GM12878 (cell line): ENCODE measurements around the gene CCL16. TPM values are rescaled to one million over a fixed set of nuclear protein-coding genes. Genes with fewer than 3 reads are reported as not detected.

Experiments
- DPF2 ChIP-seq: fragments of 450-650 bp; IDR thresholded peaks from 2 replicates; pipeline ENCODE4 v1.6.1; 2017; ENCODE audit warnings: mild to moderate bottlenecking
- EP300 ChIP-seq, 2 experiments: fragments of 150-350 bp in 1 of 2; IDR thresholded peaks; 2 replicates each; pipeline ENCODE4 v1.6.1; 2011 to 2012; ENCODE audit warnings: low read depth in 2 of 2, low read length in 2 of 2, borderline replicate concordance in 1 of 2, improper control_type of control experiment in 1 of 2, inconsistent platforms in 1 of 2; ENCODE audit not compliant: control insufficient read depth in 1 of 2
- FOS ChIP-seq: IDR thresholded peaks from 3 replicates; pipeline ENCODE4 v1.6.1; 2011; ENCODE audit warnings: borderline replicate concordance; ENCODE audit not compliant: insufficient read length; ENCODE audit errors: extremely low read depth
- GABPA ChIP-seq: IDR thresholded peaks from 2 replicates; pipeline ENCODE4 v1.6.1; 2014; ENCODE audit warnings: antibody characterized with exemption, low read depth, mild to moderate bottlenecking, inconsistent platforms
- GATAD2B ChIP-seq: fragments of 450-650 bp; conservative IDR thresholded peaks from 2 replicates; pipeline ENCODE4 v1.6.1; 2017; ENCODE audit warnings: low read depth, mild to moderate bottlenecking, moderate library complexity
- IRF3 ChIP-seq: fragments of 450-650 bp; IDR thresholded peaks from 2 replicates; pipeline ENCODE4 v1.6.1; 2014; ENCODE audit warnings: mild to moderate bottlenecking
- MTA3 ChIP-seq: IDR thresholded peaks from 2 replicates; pipeline ENCODE4 v1.6.1; 2012; ENCODE audit warnings: low read length, inconsistent platforms, borderline replicate concordance
- NFYB ChIP-seq: IDR thresholded peaks from 2 replicates; pipeline ENCODE4 v1.6.1; 2011; ENCODE audit warnings: low read depth, mild to moderate bottlenecking, low read length, improper control_type of control experiment, moderate library complexity; ENCODE audit not compliant: insufficient read depth
- RFX5 ChIP-seq: IDR thresholded peaks from 2 replicates; pipeline ENCODE4 v1.6.1; 2011; ENCODE audit warnings: low read depth, low read length, improper control_type of control experiment
- SP1 ChIP-seq: IDR thresholded peaks from one replicate; pipeline ENCODE4 v1.6.1; 2011; ENCODE audit warnings: low read depth, low read length
- TCF12 ChIP-seq: IDR thresholded peaks from 2 replicates; pipeline ENCODE4 v1.6.1; 2011; ENCODE audit warnings: low read depth, mild to moderate bottlenecking, low read length
- USF1 ChIP-seq: IDR thresholded peaks from 2 replicates; pipeline ENCODE4 v1.6.1; 2011; ENCODE audit warnings: borderline replicate concordance, low read depth, mild to moderate bottlenecking, moderate library complexity, mixed read lengths, low read length; ENCODE audit not compliant: insufficient read depth; ENCODE audit errors: extremely low read length
- ZSCAN29 ChIP-seq: fragments of 450-650 bp; IDR thresholded peaks from 2 replicates; pipeline ENCODE4 v1.6.1; 2017; ENCODE audit warnings: mild to moderate bottlenecking, moderate library complexity
- polyA plus RNA-seq, 11 experiments: library from polyadenylated mRNA; depleted of rRNA in 4 of 11; unstranded in 6 of 11; stranded (reverse) in 5 of 11; fragments of >200 nt; fragmentation: Nextera tagmentation in 4 of 11; fragmentation: Illumina TruSeq in 1 of 11; extraction: Ambion mirVana in 4 of 11; extraction: Trizol in 1 of 11; gene quantifications; 1 replicate in 1 of 11; 2 replicates in 10 of 11; pipeline versions ENCODE4 v1.2.1 to v1.2.3, GENCODE V29; 2011 to 2016; ENCODE audit warnings: inconsistent platforms in 2 of 11, missing spikeins in 2 of 11, low read depth in 1 of 11
- total RNA-seq, 4 experiments: library from RNA; depleted of rRNA in 3 of 4; stranded (reverse); fragments of >200 nt in 3 of 4; fragmentation: Illumina TruSeq in 1 of 4; extraction: Trizol in 1 of 4; gene quantifications; 2 replicates each; pipeline versions ENCODE4 v1.2.1 to v1.2.3, GENCODE V29; 2013 to 2021
- TF ChIP-seq, protein P1 (sequence below): fragments of 450-650 bp; formaldehyde crosslinking; IDR thresholded peaks from 2 replicates; pipeline ENCODE4 v1.4.0; 2022; ENCODE audit warnings: mild to moderate bottlenecking, moderate library complexity
- TF ChIP-seq, protein P2 (sequence below): fragments of 450-650 bp; IDR thresholded peaks from 2 replicates; pipeline ENCODE4 v1.6.1; 2017; ENCODE audit warnings: mild to moderate bottlenecking, moderate library complexity
- TF ChIP-seq, protein P3 (sequence below): IDR thresholded peaks from 2 replicates; pipeline ENCODE4 v1.6.1; 2011; ENCODE audit warnings: low read depth, low read length, improper control_type of control experiment, borderline replicate concordance

CCL16 gene
- total and polyA plus RNA-seq, 10 of the 15 experiments (the other 5 are each of a cell fraction or from before 2014, with no cell fraction given), result not detected

DNA sequence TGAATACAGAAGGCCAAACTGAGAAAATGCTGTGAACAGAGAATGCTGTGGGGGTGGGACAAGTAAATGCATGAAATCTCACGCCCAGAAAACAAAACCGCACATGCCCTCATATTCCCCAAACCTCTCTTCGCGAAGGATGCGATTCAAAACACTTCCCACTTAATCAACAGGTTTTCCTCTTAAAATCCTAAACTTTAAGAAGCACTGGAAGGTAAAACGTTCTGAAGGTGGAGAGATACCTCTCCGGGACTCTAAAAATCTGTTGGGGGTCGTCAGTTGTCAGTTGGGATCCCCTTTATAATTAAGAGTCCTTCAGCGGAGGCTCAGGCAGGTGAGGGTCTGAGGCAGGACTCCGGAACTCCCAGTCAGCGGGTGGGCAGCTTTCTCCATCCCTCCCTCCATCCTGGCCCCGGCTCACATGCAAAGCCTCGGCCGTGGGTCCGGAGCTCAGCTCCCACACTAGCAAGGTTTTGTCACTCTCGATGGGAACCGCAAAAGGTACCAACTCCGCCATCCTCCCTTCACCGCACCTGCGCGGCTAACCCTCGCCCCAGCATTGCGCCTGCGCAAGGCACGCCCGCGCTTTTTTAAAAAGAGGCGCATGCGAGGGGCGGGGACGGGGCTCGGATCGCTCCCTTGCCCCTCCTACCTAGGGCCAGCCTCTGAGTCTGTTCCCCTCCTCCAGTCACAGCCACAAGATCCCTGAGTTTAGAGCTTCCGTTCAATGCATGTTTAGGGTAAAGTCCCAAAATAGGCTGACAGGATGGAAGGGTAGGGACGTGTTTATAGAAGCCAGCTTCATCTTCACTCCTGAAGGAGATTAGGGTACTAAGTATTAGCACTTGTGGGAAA lies 50.9 kb downstream of the CCL16 start, which contains the start of gene RDM1 (continued):
- TF ChIP-seq, protein P1, sequence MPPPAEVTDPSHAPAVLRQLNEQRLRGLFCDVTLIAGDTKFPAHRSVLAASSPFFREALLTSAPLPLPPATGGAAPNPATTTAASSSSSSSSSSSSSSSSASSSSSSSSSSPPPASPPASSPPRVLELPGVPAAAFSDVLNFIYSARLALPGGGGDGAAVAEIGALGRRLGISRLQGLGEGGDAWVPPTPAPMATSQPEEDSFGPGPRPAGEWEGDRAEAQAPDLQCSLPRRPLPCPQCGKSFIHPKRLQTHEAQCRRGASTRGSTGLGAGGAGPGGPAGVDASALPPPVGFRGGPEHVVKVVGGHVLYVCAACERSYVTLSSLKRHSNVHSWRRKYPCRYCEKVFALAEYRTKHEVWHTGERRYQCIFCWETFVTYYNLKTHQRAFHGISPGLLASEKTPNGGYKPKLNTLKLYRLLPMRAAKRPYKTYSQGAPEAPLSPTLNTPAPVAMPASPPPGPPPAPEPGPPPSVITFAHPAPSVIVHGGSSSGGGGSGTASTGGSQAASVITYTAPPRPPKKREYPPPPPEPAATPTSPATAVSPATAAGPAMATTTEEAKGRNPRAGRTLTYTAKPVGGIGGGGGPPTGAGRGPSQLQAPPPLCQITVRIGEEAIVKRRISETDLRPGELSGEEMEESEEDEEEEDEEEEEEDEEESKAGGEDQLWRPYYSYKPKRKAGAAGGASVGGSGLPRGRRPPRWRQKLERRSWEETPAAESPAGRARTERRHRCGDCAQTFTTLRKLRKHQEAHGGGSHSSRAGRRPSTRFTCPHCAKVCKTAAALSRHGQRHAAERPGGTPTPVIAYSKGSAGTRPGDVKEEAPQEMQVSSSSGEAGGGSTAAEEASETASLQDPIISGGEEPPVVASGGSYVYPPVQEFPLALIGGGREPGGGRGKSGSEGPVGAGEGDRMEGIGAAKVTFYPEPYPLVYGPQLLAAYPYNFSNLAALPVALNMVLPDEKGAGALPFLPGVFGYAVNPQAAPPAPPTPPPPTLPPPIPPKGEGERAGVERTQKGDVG, result no peak
- TF ChIP-seq NFYB (no peak), ZSCAN29 (no peak), MTA3 (no peak), FOS (no peak), TCF12 (0 out of 2 replicates have a peak, but pooled peaks have one; percentile 32), DPF2 (0 out of 2 replicates have a peak, but pooled peaks have one; percentile 18), USF1 (no peak), SP1 (no peak), GATAD2B (peak; percentile 56; the same call in 1 of the 2 replicates), IRF3 (0 out of 2 replicates have a peak, but pooled peaks have one; percentile 17), EP300 (IDR thresholded peaks at IDR 0.05; ENCODE audit: borderline replicate concordance in 1 of 2, control insufficient read depth in 1 of 2, low read depth in 2 of 2, low read length in 2 of 2) (peak in 1 of 2 experiments; percentile 3; a peak in 1 of 4 replicates), GABPA (no peak), RFX5 (0 out of 2 replicates have a peak, but pooled peaks have one; percentile 10)
- TF ChIP-seq, protein P2, sequence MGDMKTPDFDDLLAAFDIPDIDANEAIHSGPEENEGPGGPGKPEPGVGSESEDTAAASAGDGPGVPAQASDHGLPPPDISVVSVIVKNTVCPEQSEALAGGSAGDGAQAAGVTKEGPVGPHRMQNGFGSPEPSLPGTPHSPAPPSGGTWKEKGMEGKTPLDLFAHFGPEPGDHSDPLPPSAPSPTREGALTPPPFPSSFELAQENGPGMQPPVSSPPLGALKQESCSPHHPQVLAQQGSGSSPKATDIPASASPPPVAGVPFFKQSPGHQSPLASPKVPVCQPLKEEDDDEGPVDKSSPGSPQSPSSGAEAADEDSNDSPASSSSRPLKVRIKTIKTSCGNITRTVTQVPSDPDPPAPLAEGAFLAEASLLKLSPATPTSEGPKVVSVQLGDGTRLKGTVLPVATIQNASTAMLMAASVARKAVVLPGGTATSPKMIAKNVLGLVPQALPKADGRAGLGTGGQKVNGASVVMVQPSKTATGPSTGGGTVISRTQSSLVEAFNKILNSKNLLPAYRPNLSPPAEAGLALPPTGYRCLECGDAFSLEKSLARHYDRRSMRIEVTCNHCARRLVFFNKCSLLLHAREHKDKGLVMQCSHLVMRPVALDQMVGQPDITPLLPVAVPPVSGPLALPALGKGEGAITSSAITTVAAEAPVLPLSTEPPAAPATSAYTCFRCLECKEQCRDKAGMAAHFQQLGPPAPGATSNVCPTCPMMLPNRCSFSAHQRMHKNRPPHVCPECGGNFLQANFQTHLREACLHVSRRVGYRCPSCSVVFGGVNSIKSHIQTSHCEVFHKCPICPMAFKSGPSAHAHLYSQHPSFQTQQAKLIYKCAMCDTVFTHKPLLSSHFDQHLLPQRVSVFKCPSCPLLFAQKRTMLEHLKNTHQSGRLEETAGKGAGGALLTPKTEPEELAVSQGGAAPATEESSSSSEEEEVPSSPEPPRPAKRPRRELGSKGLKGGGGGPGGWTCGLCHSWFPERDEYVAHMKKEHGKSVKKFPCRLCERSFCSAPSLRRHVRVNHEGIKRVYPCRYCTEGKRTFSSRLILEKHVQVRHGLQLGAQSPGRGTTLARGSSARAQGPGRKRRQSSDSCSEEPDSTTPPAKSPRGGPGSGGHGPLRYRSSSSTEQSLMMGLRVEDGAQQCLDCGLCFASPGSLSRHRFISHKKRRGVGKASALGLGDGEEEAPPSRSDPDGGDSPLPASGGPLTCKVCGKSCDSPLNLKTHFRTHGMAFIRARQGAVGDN, result no peak
- TF ChIP-seq, protein P3, sequence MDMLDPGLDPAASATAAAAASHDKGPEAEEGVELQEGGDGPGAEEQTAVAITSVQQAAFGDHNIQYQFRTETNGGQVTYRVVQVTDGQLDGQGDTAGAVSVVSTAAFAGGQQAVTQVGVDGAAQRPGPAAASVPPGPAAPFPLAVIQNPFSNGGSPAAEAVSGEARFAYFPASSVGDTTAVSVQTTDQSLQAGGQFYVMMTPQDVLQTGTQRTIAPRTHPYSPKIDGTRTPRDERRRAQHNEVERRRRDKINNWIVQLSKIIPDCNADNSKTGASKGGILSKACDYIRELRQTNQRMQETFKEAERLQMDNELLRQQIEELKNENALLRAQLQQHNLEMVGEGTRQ, result no peak
